NCI-H1105 treated with DMSO at 0.1 percent for 48 hours (cell line): ENCODE measurements around the gene RBP5.

ENCODE experiments used
- DNase-seq: peaks from one replicate; lab custom pipeline; 2025; lab: John Stamatoyannopoulos, UW

Gene RBP5

DNA sequence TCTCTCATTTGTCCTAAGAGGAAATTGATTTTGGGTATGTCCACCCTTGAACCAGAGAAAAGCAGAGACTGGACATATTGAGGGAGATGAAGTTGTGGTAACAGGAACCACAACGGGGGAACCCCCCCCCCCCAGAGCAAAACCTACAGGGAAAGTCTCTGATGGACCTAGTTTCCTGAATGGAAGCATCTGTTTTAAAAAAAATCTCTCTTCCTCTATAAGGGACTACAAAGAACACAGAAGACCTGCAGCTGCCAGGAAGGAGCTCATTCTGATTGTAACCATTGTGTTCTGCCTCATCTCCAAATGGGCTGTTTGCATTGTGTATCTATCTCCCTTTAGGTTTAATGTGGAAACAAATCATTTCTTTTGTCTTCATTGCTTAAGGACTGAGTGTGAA lies 54.7 kb downstream of the RBP5 start:
- no peak for DNase-seq
